ENCODE measurements around the gene MYO3B. TPM values are rescaled to one million over a fixed set of nuclear protein-coding genes. Genes with fewer than 3 reads are reported as not detected.

Gene MYO3B
- polyA plus RNA-seq, 1 donor (not counting 4 experiments of a cell fraction or from before 2014, with no cell fraction given), result 4.4 TPM

DNA sequence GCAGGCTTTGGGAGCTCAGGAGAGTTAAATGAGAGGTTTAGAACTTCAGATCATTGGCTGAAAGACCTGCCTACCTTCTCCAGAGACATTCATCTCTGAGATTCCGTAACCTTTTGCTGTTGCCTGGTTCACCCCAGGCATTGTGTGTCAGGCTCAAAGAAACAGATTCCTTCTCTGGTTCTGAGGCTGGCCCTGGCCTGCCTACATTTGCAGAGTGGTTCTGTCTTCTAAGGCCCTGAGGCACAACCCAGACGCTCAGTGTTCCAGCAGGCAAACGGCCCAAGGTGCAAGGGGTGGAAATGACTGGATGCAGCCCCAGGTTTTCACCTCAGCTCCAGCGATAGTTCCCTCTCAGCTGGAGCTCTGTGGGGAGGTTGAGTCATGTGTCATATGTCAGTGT lies 48.3 kb downstream of the MYO3B start:
- Histone ChIP-seq H3K9ac (ENCODE audit: control insufficient read depth, extremely low read depth, insufficient read depth, low read length) (no peak overlapping the region), H3K4me2 (ENCODE audit: control insufficient read depth, extremely low read depth, insufficient read depth, low read depth, low read length) (peak overlapping the region; percentile 16), H3K27me3 (ENCODE audit: control insufficient read depth, extremely low read depth, insufficient read depth, low read length) (no peaks in the 10 kb centered on the region), H2AFZ (ENCODE audit: control insufficient read depth, low read length) (peak overlapping the region; percentile 39), H3K9me1 (ENCODE audit: control insufficient read depth, extremely low read depth, insufficient read depth, low read length) (no peaks in the 10 kb centered on the region), H3K4me3 (ENCODE audit: control insufficient read depth in 2 of 3, extremely low read depth in 1 of 3, insufficient read depth in 2 of 3, low read depth in 1 of 3, low read length in 3 of 3) (no peak overlapping the region), H3K36me3 (ENCODE audit: control insufficient read depth in 2 of 2, extremely low read depth in 1 of 2, insufficient read depth in 2 of 2, low read length in 2 of 2) (peaks cover 0 to 4% of the 10 kb centered on the region in 2 experiments), H3K9me3 (ENCODE audit: control insufficient read depth, low read depth, low read length) (no peaks in the 10 kb centered on the region), H4K20me1 (ENCODE audit: control insufficient read depth, extremely low read depth, insufficient read depth, low read length) (no peaks in the 10 kb centered on the region), H3K79me2 (ENCODE audit: control insufficient read depth, insufficient read depth, low read length) (no peaks in the 10 kb centered on the region), H3K4me1 (ENCODE audit: control insufficient read depth, extremely low read depth, insufficient read depth, low read length) (peaks cover 14% of the 10 kb centered on the region), H3K27ac (ENCODE audit: control insufficient read depth, insufficient read depth, low read length) (no peak overlapping the region)
- TF ChIP-seq EZH2 (IDR thresholded peaks at IDR 0.05; ENCODE audit: low read length), result no peak
- TF ChIP-seq, protein P1, sequence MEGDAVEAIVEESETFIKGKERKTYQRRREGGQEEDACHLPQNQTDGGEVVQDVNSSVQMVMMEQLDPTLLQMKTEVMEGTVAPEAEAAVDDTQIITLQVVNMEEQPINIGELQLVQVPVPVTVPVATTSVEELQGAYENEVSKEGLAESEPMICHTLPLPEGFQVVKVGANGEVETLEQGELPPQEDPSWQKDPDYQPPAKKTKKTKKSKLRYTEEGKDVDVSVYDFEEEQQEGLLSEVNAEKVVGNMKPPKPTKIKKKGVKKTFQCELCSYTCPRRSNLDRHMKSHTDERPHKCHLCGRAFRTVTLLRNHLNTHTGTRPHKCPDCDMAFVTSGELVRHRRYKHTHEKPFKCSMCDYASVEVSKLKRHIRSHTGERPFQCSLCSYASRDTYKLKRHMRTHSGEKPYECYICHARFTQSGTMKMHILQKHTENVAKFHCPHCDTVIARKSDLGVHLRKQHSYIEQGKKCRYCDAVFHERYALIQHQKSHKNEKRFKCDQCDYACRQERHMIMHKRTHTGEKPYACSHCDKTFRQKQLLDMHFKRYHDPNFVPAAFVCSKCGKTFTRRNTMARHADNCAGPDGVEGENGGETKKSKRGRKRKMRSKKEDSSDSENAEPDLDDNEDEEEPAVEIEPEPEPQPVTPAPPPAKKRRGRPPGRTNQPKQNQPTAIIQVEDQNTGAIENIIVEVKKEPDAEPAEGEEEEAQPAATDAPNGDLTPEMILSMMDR (optimal IDR thresholded peaks at IDR 0.05 in 1 of 3, IDR thresholded peaks at IDR 0.05 in 1 of 3, conservative IDR thresholded peaks at IDR 0.05 in 1 of 3; ENCODE audit: extremely low read depth in 1 of 3, insufficient read depth in 2 of 3, low read length in 3 of 3), result no peak
- DNase-seq (ENCODE audit: low read depth, low spot score) (no peak), FAIRE-seq (peak; percentile 55)
- dilution Hi-C loops (cut with MboI; ENCODE audit: extremely low pct_ligation_motif_present, low sequenced_read_pairs), result no loop called here

DNA sequence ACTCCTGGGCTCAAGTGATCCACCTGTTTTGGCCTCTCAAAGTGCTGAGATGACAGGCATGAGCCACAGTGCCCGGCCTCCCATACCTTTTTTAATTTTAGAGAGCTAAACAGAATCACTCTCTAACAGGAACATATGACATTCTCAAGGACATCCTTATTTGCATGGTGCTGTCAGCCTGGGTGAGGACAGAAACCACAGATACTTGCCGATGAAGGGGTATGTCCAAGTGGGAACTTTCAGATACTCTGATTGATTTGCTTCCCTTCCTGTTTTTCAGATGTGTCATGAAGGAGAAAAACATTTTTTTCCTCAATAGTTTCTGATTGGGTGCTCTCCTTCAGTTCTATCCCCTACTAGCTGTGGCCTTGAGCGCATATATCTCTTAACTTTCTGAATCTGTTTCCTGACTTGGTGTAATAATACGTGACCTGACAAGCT lies 49.6 kb downstream of the MYO3B start:
- Histone ChIP-seq H4K20me1 (ENCODE audit: control insufficient read depth, extremely low read depth, insufficient read depth, low read length) (no peaks in the 10 kb centered on the region), H3K9me1 (ENCODE audit: control insufficient read depth, extremely low read depth, insufficient read depth, low read length) (no peaks in the 10 kb centered on the region), H3K9ac (ENCODE audit: control insufficient read depth, extremely low read depth, insufficient read depth, low read length) (no peak overlapping the region), H3K4me3 (ENCODE audit: control insufficient read depth in 2 of 3, extremely low read depth in 1 of 3, insufficient read depth in 2 of 3, low read depth in 1 of 3, low read length in 3 of 3) (no peak overlapping the region), H3K9me3 (ENCODE audit: control insufficient read depth, low read depth, low read length) (no peaks in the 10 kb centered on the region), H3K4me2 (ENCODE audit: control insufficient read depth, extremely low read depth, insufficient read depth, low read depth, low read length) (no peak overlapping the region), H3K4me1 (ENCODE audit: control insufficient read depth, extremely low read depth, insufficient read depth, low read length) (peaks cover 4% of the 10 kb centered on the region), H3K79me2 (ENCODE audit: control insufficient read depth, insufficient read depth, low read length) (no peaks in the 10 kb centered on the region), H2AFZ (ENCODE audit: control insufficient read depth, low read length) (no peak overlapping the region), H3K36me3 (ENCODE audit: control insufficient read depth in 2 of 2, extremely low read depth in 1 of 2, insufficient read depth in 2 of 2, low read length in 2 of 2) (peaks cover 0 to 4% of the 10 kb centered on the region in 2 experiments), H3K27ac (ENCODE audit: control insufficient read depth, insufficient read depth, low read length) (no peak overlapping the region), H3K27me3 (ENCODE audit: control insufficient read depth, extremely low read depth, insufficient read depth, low read length) (no peaks in the 10 kb centered on the region)
- no peak for FAIRE-seq
- TF ChIP-seq, protein P1 (optimal IDR thresholded peaks at IDR 0.05 in 1 of 3, IDR thresholded peaks at IDR 0.05 in 1 of 3, conservative IDR thresholded peaks at IDR 0.05 in 1 of 3; ENCODE audit: extremely low read depth in 1 of 3, insufficient read depth in 2 of 3, low read length in 3 of 3), result no peak
- no peak for TF ChIP-seq EZH2 (IDR thresholded peaks at IDR 0.05; ENCODE audit: low read length)
- dilution Hi-C loops (cut with MboI; ENCODE audit: extremely low pct_ligation_motif_present, low sequenced_read_pairs), result no loop called here
- no peak for DNase-seq (ENCODE audit: low read depth, low spot score)
